Body of pancreas (tissue), 4 donors: ENCODE measurements around the gene ACOT9. TPM values are rescaled to one million over a fixed set of nuclear protein-coding genes. Genes with fewer than 3 reads are reported as not detected.
"Not testable (repeated sequence)": the region's sequence is repeated elsewhere in the genome, so short reads cannot be mapped to it uniquely, and the experiment has no call there.

Source experiments
- ATAC-seq: fragments of 150-250 bp; one replicate; pipeline ENCODE4 v1.9.1; 2016
- DNase-seq, 4 donors: peaks; one replicate each; pipeline ENCODE4 v3.0.0-alpha.2; 2019
- H3K27ac ChIP-seq, 4 donors: fragments of 200-600 bp; sonication (generic); 1 replicate in 3 of 4; 2 replicates in 1 of 4; pipeline versions ENCODE4 v1.5.1 to v1.6.1; 2016 to 2019; ENCODE audit warnings: mild to moderate bottlenecking in 1 of 4, mixed read lengths in 1 of 4, moderate library complexity in 1 of 4
- H3K27me3 ChIP-seq, 2 donors: fragments of 200-600 bp; sonication (generic); one replicate each; pipeline ENCODE4 v1.6.0; 2016; ENCODE audit warnings: mild to moderate bottlenecking in 1 of 2
- H3K36me3 ChIP-seq, 2 donors: fragments of 200-600 bp; sonication (generic); replicated peaks in 1 of 2; 2 replicates each; pipeline ENCODE4 v1.5.1; 2016; ENCODE audit warnings: low read depth in 2 of 2; ENCODE audit not compliant: insufficient read depth in 1 of 2
- H3K4me1 ChIP-seq: fragments of 200-600 bp; sonication (generic); one replicate; pipeline ENCODE4 v1.6.0; 2016
- H3K4me3 ChIP-seq, 2 donors: fragments of 200-600 bp; sonication (generic); 1 replicate in 1 of 2; 2 replicates in 1 of 2; pipeline ENCODE4 v1.5.1; 2016 to 2019
- H3K9me3 ChIP-seq, 3 donors: fragments of 200-600 bp; sonication (generic); 1 replicate in 2 of 3; 2 replicates in 1 of 3; pipeline ENCODE4 v1.5.1; 2016
- POLR2A ChIP-seq, 3 donors: fragments of 450-650 bp; IDR thresholded peaks; one replicate each; pipeline ENCODE4 v1.6.1; 2016; ENCODE audit warnings: antibody characterized with exemption in 3 of 3, mild to moderate bottlenecking in 2 of 3
- WGBS, 2 donors: methylation state at CpG; one replicate each; pipeline ENCODE4 v1.1.5; 2017; 5-methylcytosine and 5-hydroxymethylcytosine counted together
- intact Hi-C: fragments of 100-400 bp; cut with DNase I; formaldehyde crosslinking; loops from one replicate; pipeline ENCODE4 v1.15.1; 2023
- total RNA-seq, 2 donors: library from RNA; depleted of rRNA; stranded (reverse); fragments of >200 nt; gene quantifications; one replicate each; pipeline ENCODE4 v1.1.0, GENCODE V29; 2016
- TF ChIP-seq, protein P1 (sequence below), 7 experiments: fragments of 450-650 bp in 4 of 7; fragments of 200-600 bp in 3 of 7; sonication (generic) in 3 of 7; IDR thresholded peaks; one replicate each; pipeline ENCODE4 v1.5.1; 2016 to 2019; ENCODE audit warnings: antibody characterized with exemption in 7 of 7

ACOT9 gene
- total RNA-seq, 2 donors from 2014 or later, result 6.3 to 17.9 TPM

DNA sequence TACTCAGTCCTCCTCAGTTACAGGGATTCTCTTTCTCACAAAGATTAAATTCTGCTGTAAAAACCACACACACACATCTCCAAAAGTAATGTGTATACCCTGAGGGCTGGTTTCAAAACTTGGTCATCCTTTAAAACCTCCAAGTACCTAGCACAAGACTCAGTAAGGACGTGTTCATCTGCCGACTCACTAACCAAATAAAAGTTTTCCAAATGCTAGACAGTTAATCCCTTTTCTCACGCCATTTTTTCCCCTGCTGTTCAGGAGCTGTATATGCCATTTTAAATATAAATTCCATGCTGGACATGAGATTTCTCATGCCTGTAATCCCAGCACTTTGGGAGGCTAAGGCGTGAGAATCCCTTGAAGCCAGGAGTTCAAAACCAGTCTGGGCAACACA, 35.9 kb upstream of the ACOT9 start:
- 48 to 75% methylated on average over 4 of the region's 4 CpGs for WGBS, 2 donors
- no peak overlapping the region for H3K27ac ChIP-seq
- no peaks in the 10 kb centered on the region for H3K9me3 ChIP-seq
- TF ChIP-seq, protein P1, sequence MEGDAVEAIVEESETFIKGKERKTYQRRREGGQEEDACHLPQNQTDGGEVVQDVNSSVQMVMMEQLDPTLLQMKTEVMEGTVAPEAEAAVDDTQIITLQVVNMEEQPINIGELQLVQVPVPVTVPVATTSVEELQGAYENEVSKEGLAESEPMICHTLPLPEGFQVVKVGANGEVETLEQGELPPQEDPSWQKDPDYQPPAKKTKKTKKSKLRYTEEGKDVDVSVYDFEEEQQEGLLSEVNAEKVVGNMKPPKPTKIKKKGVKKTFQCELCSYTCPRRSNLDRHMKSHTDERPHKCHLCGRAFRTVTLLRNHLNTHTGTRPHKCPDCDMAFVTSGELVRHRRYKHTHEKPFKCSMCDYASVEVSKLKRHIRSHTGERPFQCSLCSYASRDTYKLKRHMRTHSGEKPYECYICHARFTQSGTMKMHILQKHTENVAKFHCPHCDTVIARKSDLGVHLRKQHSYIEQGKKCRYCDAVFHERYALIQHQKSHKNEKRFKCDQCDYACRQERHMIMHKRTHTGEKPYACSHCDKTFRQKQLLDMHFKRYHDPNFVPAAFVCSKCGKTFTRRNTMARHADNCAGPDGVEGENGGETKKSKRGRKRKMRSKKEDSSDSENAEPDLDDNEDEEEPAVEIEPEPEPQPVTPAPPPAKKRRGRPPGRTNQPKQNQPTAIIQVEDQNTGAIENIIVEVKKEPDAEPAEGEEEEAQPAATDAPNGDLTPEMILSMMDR (IDR thresholded peaks at IDR 0.05), result no peak
- TF ChIP-seq POLR2A (IDR thresholded peaks at IDR 0.05), result no peak
- intact Hi-C loops, result loop anchor here (10.0 kb wide), 1 partner anchor 116 kb away; no protein-coding TSS in a partner anchor
- H3K4me3 ChIP-seq, result no peak overlapping the region
- no peaks in the 10 kb centered on the region for H3K27me3 ChIP-seq
- H3K4me1 ChIP-seq, result no peaks in the 10 kb centered on the region
- DNase-seq (no peak), ATAC-seq (no peak)
- no peaks in the 10 kb centered on the region for H3K36me3 ChIP-seq

DNA sequence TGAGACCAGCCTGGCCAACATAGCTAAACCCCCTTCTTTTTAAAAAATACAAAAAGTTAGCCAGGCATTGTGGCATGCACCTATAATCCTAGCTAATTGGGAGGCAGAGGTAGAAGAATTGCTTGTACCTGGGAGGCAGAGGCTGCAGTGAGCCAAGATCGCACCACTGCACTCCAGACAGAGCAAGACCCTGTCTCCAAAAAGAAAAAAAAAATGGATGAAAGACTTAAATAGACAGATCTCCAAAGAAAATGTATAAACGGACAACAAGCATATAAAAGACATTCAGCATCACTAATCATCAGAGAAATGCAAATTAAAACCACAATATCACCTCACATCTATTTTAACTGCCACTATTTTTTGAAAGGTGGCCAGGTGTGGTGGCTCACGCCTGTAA, 33.3 kb upstream of the ACOT9 start:
- WGBS, 2 donors, result 83 to 90% methylated on average over 3 of the region's 3 CpGs
- intact Hi-C loops, result loop anchor here (10.0 kb wide), 1 partner anchor 118 kb away; no protein-coding TSS in a partner anchor
- Histone ChIP-seq H3K27ac (no peak overlapping the region), H3K9me3 (no peaks in the 10 kb centered on the region), H3K4me1 (no peaks in the 10 kb centered on the region), H3K36me3 (no peaks in the 10 kb centered on the region), H3K27me3 (no peaks in the 10 kb centered on the region), H3K4me3 (no peak overlapping the region)
- TF ChIP-seq, protein P1 (IDR thresholded peaks at IDR 0.05), result no peak
- no peak for TF ChIP-seq POLR2A (IDR thresholded peaks at IDR 0.05)
- ATAC-seq (no peak), DNase-seq (no peak)

DNA sequence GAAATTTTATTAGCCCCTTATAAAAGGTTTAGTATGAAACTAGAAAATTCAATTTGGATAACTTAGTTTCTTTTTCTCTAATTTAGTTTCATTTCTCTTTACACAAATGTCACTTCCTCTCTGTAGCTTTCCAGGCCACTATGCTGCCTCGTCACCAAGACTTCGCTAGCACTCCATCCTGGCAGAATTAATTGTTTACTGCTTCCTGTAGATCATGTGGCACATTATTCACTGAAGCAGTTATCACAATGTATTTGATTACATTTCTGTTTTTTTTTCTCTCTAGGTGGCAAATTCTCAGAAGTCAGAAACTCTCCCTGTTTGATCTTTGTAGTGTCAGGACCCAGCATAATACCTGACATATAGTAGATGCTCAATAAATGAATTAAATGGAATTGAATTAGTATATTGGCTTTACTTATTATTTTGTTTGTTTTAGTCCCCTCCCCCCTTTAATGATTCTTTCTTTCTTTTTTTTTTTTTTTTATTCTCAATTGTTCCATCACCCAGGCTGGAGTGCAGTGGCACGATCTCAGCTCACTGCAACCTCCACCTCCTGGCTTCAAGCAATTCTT, 30.6 kb upstream of the ACOT9 start:
- Histone ChIP-seq H3K9me3 (no peaks in the 10 kb centered on the region), H3K4me1 (no peaks in the 10 kb centered on the region), H3K36me3 (no peaks in the 10 kb centered on the region), H3K4me3 (no peak overlapping the region), H3K27me3 (no peaks in the 10 kb centered on the region), H3K27ac (peak overlapping the region in 1 of 4 donors; percentile 62)
- DNase-seq (peak in 1 of 4 donors; percentile 33), ATAC-seq (peak; percentile 50)
- WGBS, 2 donors, result 65 to 70% methylated on average over 3 of the region's 3 CpGs
- intact Hi-C loops, result loop anchor here (10.0 kb wide), 1 partner anchor 121 kb away; no protein-coding TSS in a partner anchor
- no peak for TF ChIP-seq POLR2A (IDR thresholded peaks at IDR 0.05)
- TF ChIP-seq, protein P1 (IDR thresholded peaks at IDR 0.05), result no peak

DNA sequence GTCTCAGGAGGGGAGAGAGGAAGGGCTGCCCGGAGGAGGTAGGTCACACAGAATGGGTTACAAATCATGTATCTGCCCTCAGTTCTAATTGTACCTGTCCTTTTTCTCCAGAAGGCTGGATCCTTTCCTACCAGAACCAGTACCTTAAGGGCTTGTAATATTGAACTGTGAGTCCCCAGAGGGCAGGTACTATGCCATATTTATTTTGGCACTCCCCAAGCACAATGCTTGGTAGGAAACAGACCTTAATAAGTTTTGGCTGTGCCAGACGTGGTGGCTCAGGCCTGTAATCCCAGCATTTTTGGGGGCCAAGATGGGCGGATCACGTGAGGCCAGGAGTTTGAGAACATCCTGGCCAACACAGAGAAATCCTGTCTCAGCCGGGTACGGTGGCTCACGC, 28.0 kb upstream of the ACOT9 start:
- not testable (repeated sequence) for DNase-seq, H3K9me3 ChIP-seq, H3K4me1 ChIP-seq, H3K27ac ChIP-seq, H3K27me3 ChIP-seq, H3K4me3 ChIP-seq, H3K36me3 ChIP-seq, ATAC-seq
- 94 to 100% methylated on average over 1 to 7 of the region's 7 CpGs for WGBS, 2 donors
- intact Hi-C loops, result loop anchor here (10.0 kb wide), 1 partner anchor 124 kb away; no protein-coding TSS in a partner anchor

DNA sequence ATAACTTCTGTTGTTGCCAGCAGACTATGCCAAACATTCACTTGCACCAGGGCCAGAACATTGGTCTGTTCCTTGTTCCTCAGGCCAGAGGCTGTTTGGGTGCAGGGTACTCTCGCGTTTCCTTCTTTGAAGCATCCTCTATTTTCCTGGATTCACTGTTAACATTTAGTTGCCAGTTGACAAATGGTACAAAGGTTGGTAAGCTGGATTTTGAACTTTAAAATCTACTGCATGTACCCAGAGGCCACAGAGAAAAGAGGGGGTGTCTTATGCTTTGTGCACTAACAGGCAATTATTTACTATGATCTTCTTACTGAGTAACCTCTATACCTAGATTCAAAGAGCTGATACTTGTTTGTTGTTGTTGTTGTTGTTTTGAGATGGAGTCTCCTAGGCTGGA, 27.1 kb upstream of the ACOT9 start:
- no peaks in the 10 kb centered on the region for H3K27me3 ChIP-seq
- ATAC-seq, result no peak
- no peak for TF ChIP-seq POLR2A (IDR thresholded peaks at IDR 0.05)
- H3K4me1 ChIP-seq, result no peaks in the 10 kb centered on the region
- DNase-seq, result no peak
- H3K36me3 ChIP-seq, result no peaks in the 10 kb centered on the region
- WGBS, 2 donors, result 83 to 100% methylated on average over 2 of the region's 2 CpGs
- no peak overlapping the region for H3K27ac ChIP-seq
- no peak overlapping the region for H3K4me3 ChIP-seq
- H3K9me3 ChIP-seq, result no peaks in the 10 kb centered on the region
- intact Hi-C loops, result loop anchor here (10.0 kb wide), 1 partner anchor 125 kb away; no protein-coding TSS in a partner anchor
